NT2/D1 (cell line): ENCODE measurements around the gene TPD52L2.

Source experiments
- SUZ12 ChIP-seq: IDR thresholded peaks from 2 replicates; pipeline ENCODE4 v1.6.1; 2011; ENCODE audit not compliant: insufficient read length, insufficient read depth; ENCODE audit errors: extremely low read depth
- YY1 ChIP-seq: IDR thresholded peaks from 2 replicates; pipeline ENCODE4 v1.6.1; 2011; ENCODE audit not compliant: insufficient read length, insufficient read depth
- ZNF274 ChIP-seq: IDR thresholded peaks from 2 replicates; pipeline ENCODE4 v1.6.1; 2011; ENCODE audit warnings: mild to moderate bottlenecking, low read depth, low read length

GRCh38 chr20:63926298-63926697 lies 61.2 kb downstream of the TPD52L2 start:
- TF ChIP-seq ZNF274 (no peak), YY1 (no peak), SUZ12 (no peak)
